Neural cell (in vitro differentiated cells): ENCODE results near the gene ITPKB.

ENCODE experiments used
- CTCF ChIP-seq: fragments of 450-650 bp; IDR thresholded peaks from 2 replicates; pipeline ENCODE4 v1.5.1; 2014; ENCODE audit warnings: antibody characterized with exemption, mild to moderate bottlenecking, moderate library complexity; ENCODE audit not compliant: poor library complexity, severe bottlenecking
- EP300 ChIP-seq: fragments of 450-650 bp; conservative IDR thresholded peaks from 2 replicates; pipeline ENCODE4 v1.6.1; 2014; ENCODE audit warnings: antibody characterized with exemption, mild to moderate bottlenecking, moderate library complexity; ENCODE audit not compliant: poor library complexity, severe bottlenecking
- EZH2 ChIP-seq: fragments of 200-600, 300-800 bp; shearing (Covaris generic), sonication (generic); IDR thresholded peaks from 2 replicates; pipeline ENCODE4 v1.6.1; 2014; ENCODE audit warnings: antibody characterized with exemption, low read length, borderline replicate concordance, mild to moderate bottlenecking; ENCODE audit not compliant: insufficient read depth, poor library complexity, severe bottlenecking
- POLR2AphosphoS5 ChIP-seq: IDR thresholded peaks from 2 replicates; pipeline ENCODE4 v1.6.1; 2012
- RAD21 ChIP-seq: fragments of 450-650 bp; conservative IDR thresholded peaks from 2 replicates; pipeline ENCODE4 v1.6.1; 2014; ENCODE audit warnings: antibody characterized with exemption, mild to moderate bottlenecking, moderate library complexity
- REST ChIP-seq: IDR thresholded peaks from 2 replicates; pipeline ENCODE4 v1.6.1; 2012; ENCODE audit warnings: borderline replicate concordance
- SMC3 ChIP-seq: fragments of 450-650 bp; conservative IDR thresholded peaks from 2 replicates; pipeline ENCODE4 v1.6.1; 2014; ENCODE audit warnings: antibody characterized with exemption, mild to moderate bottlenecking, moderate library complexity; ENCODE audit not compliant: poor library complexity
- TAF1 ChIP-seq: IDR thresholded peaks from 2 replicates; pipeline ENCODE4 v1.6.1; 2012; ENCODE audit warnings: low read depth

GRCh38 chr1:226682871-226683814 is 55.9 kb downstream of the ITPKB start:
- TF ChIP-seq CTCF (no peak), POLR2AphosphoS5 (no peak), TAF1 (no peak), REST (no peak), SMC3 (no peak), EZH2 (no peak), RAD21 (no peak), EP300 (no peak)
